GM19023 (cell line): ENCODE data around the gene PITX2.
A peak's percentile ranks its signal among the peaks of the same experiment; 100 is the strongest.
"Not testable (repeated sequence)": the region's sequence is repeated elsewhere in the genome, so short reads cannot be mapped to it uniquely, and the experiment has no call there.

Source experiments
- ATAC-seq: cut with Tn5 transposase; IDR thresholded peaks from one replicate; pipeline ENCODE4 v1.9.1; 2021; ENCODE audit warnings: mild to moderate bottlenecking, moderate library complexity; ENCODE audit not compliant: unreplicated experiment

PITX2 gene

GRCh38 chr4:110612631-110613269 is 10.1 kb downstream of the PITX2 start:
- no peak for ATAC-seq

GRCh38 chr4:110611968-110612447 is 10.9 kb downstream of the PITX2 start:
- no peak for ATAC-seq

- ATAC-seq: peak; percentile 61
Observed at GRCh38 chr4:110610940-110611831, 11.7 kb downstream of the PITX2 start.

GRCh38 chr4:110610620-110610939 is 12.3 kb downstream of the PITX2 start:
- peak; percentile 13 for ATAC-seq

- ATAC-seq: no peak
Observed at GRCh38 chr4:110609044-110609750, 13.7 kb downstream of the PITX2 start.

GRCh38 chr4:110605077-110605476 is 17.8 kb downstream of the PITX2 start:
- no peak for ATAC-seq

- no peak for ATAC-seq
Observed at GRCh38 chr4:110602061-110602460, 20.8 kb downstream of the PITX2 start.

GRCh38 chr4:110597582-110597981 is 25.3 kb downstream of the PITX2 start:
- ATAC-seq: no peak

GRCh38 chr4:110596431-110596830 is 26.4 kb downstream of the PITX2 start:
- no peak for ATAC-seq

- ATAC-seq: no peak
Observed at GRCh38 chr4:110595583-110595982, 27.3 kb downstream of the PITX2 start.

- ATAC-seq: no peak
Observed at GRCh38 chr4:110589297-110589696, 33.6 kb downstream of the PITX2 start.

- no peak for ATAC-seq
Observed at GRCh38 chr4:110587666-110588285, 35.1 kb downstream of the PITX2 start.

GRCh38 chr4:110586131-110586850 is 36.6 kb downstream of the PITX2 start:
- ATAC-seq: no peak

GRCh38 chr4:110576696-110577095 is 46.2 kb downstream of the PITX2 start:
- not testable (repeated sequence) for ATAC-seq
